ENCODE data around the gene CC2D2A. TPM values are rescaled to one million over a fixed set of nuclear protein-coding genes. Genes with fewer than 3 reads are reported as not detected.

Gene CC2D2A
- total RNA-seq, 2 donors from 2014 or later: 2.6 to 8.3 TPM

DNA sequence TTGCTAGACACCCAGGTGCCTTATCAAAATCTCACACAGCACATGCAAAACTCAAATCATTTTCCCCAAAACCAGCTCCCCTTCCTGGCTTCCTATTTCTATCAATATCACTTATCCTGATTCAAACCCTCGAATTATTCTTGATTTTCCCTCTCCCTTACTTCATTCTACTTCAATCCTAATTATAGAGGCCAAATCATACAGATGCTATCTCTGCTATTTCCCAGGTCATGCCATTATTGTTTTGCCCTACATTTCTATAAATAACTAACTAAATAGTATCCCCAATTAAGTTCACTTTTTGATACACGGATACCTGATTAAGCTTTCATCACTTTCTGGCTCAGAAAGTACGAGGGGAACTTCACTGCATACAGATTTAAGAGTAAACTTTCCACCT is 123.1 kb downstream of the CC2D2A start:
- Histone ChIP-seq H3K9me3 (no peaks in the 10 kb centered on the region), H3K27me3 (no peaks in the 10 kb centered on the region), H3K27ac (no peak overlapping the region), H3K4me1 (no peaks in the 10 kb centered on the region), H3K36me3 (no peaks in the 10 kb centered on the region), H3K4me3 (no peak overlapping the region), H3K9ac (ENCODE audit: low read depth in 2 of 2, low read length in 2 of 2) (no peak overlapping the region)
- TF ChIP-seq, protein P1, sequence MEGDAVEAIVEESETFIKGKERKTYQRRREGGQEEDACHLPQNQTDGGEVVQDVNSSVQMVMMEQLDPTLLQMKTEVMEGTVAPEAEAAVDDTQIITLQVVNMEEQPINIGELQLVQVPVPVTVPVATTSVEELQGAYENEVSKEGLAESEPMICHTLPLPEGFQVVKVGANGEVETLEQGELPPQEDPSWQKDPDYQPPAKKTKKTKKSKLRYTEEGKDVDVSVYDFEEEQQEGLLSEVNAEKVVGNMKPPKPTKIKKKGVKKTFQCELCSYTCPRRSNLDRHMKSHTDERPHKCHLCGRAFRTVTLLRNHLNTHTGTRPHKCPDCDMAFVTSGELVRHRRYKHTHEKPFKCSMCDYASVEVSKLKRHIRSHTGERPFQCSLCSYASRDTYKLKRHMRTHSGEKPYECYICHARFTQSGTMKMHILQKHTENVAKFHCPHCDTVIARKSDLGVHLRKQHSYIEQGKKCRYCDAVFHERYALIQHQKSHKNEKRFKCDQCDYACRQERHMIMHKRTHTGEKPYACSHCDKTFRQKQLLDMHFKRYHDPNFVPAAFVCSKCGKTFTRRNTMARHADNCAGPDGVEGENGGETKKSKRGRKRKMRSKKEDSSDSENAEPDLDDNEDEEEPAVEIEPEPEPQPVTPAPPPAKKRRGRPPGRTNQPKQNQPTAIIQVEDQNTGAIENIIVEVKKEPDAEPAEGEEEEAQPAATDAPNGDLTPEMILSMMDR (IDR thresholded peaks at IDR 0.05): no peak
- intact Hi-C loops (cut with DNase I): no loop called here
- DNase-seq: no peak

DNA sequence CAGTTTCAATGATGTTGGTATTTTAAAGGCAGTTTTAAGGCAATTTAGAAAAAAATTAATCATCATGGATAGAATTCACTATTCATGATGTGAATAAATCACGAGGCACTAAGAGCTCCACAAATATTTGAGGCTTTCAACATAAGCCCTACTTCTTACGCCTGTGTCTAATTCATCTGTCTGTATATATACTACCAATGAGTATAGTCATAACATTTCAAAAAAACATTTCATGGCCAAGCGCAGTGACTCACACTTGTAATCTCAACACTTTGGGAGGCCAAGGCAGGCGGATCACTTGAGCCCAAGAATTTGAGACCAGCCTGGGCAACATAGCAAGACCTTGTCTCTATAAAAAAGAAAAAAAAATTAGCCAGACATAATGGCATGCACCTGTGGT is 129.0 kb downstream of the CC2D2A start:
- no peaks in the 10 kb centered on the region for H3K4me1 ChIP-seq
- no peaks in the 10 kb centered on the region for H3K9me3 ChIP-seq
- no peak overlapping the region for H3K9ac ChIP-seq (ENCODE audit: low read depth in 2 of 2, low read length in 2 of 2)
- H3K27me3 ChIP-seq: no peaks in the 10 kb centered on the region
- H3K4me3 ChIP-seq: no peak overlapping the region
- intact Hi-C loops (cut with DNase I): no loop called here
- TF ChIP-seq, protein P1 (IDR thresholded peaks at IDR 0.05): no peak
- no peak for DNase-seq
- no peak overlapping the region for H3K27ac ChIP-seq
- no peaks in the 10 kb centered on the region for H3K36me3 ChIP-seq

DNA sequence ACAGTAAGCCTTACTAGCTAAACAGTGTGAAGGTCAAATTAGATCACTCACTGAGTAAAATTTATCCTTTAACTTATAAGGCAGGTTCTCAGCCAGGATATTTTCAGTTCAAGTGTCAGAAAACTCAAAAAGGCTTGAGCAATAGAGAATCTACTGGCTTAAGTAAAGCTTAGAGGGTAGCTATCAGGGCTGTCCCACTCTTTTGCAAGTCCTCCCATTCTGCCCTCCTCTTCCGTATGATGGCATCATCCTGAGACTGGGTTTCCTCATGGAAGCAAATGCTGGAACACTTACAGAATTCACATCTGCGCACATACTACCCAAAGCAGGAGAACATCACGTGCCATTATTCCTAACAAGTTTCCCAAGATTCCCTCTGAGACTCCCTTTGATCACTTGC is 130.5 kb downstream of the CC2D2A start:
- H3K27me3 ChIP-seq: no peaks in the 10 kb centered on the region
- no peak for DNase-seq
- H3K9ac ChIP-seq (ENCODE audit: low read depth in 2 of 2, low read length in 2 of 2): no peak overlapping the region
- no peak overlapping the region for H3K4me3 ChIP-seq
- no peak overlapping the region for H3K27ac ChIP-seq
- H3K4me1 ChIP-seq: no peaks in the 10 kb centered on the region
- TF ChIP-seq, protein P1 (IDR thresholded peaks at IDR 0.05): no peak
- H3K36me3 ChIP-seq: no peaks in the 10 kb centered on the region
- H3K9me3 ChIP-seq: no peaks in the 10 kb centered on the region
- intact Hi-C loops (cut with DNase I): no loop called here

DNA sequence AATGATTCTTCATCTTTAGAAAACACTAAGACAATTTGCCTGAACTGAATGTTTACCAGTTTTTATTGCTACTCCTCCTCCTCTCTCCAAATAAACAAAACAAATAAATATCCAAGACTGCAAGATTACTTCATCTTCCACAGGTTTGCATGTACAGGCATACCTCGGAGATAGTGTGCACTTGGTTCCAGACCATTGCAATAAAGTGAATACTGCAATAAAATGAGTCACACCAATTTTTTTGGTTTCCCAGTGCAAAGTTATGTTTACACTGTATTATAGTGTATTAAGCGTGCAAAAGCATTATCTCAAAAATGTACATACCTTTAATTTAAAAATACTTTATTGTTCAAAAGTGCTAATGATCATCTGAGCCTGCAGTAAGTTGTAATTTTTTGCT is 132.2 kb downstream of the CC2D2A start:
- DNase-seq: no peak
- intact Hi-C loops (cut with DNase I): no loop called here
- no peak overlapping the region for H3K9ac ChIP-seq (ENCODE audit: low read depth in 2 of 2, low read length in 2 of 2)
- H3K27me3 ChIP-seq: no peaks in the 10 kb centered on the region
- TF ChIP-seq, protein P1 (IDR thresholded peaks at IDR 0.05): no peak
- H3K9me3 ChIP-seq: no peaks in the 10 kb centered on the region
- no peak overlapping the region for H3K27ac ChIP-seq
- H3K4me1 ChIP-seq: no peaks in the 10 kb centered on the region
- H3K4me3 ChIP-seq: no peak overlapping the region
- H3K36me3 ChIP-seq: no peaks in the 10 kb centered on the region

DNA sequence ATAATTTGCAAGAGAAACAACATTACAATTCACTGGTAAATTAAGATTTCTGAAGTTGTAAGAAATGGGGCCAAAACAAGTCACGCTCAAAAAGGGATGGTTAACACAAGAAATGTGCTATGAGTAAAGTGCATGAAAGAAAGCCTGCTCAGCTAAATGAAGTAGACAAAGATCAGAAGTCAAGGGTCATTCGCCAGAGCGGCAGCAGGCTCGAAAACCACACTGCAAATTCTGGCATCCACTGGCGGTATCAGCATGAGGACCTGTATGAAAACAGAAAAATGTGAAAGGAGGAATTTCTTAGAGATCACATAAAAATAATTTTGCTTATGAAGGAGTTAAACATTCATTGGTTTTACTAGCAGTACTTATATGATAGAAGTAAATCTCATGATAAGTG is 135.9 kb downstream of the CC2D2A start:
- no peak for DNase-seq
- Histone ChIP-seq H3K9me3 (no peaks in the 10 kb centered on the region), H3K4me1 (no peaks in the 10 kb centered on the region), H3K27me3 (no peaks in the 10 kb centered on the region), H3K9ac (ENCODE audit: low read depth in 2 of 2, low read length in 2 of 2) (no peak overlapping the region), H3K27ac (no peak overlapping the region), H3K36me3 (no peaks in the 10 kb centered on the region), H3K4me3 (no peak overlapping the region)
- intact Hi-C loops (cut with DNase I): no loop called here
- TF ChIP-seq, protein P1 (IDR thresholded peaks at IDR 0.05): no peak

DNA sequence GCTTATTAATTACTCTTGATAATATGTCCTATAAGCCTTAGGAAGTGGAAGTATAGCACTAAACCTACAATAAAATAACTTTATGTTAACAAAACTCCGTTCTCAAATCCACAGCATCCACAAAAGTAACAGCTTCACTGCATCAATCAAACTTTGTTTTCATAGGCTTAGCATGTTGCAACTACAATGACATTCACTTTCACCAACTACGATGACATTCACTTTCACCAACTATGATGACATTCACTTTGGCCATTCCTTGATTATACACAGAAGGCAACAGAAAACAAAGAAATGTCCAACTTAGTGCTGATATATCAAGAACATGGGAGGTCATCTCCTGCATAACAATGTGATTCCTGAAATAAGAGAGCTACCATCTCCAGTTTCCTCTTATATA is 141.2 kb downstream of the CC2D2A start:
- Histone ChIP-seq H3K27me3 (no peaks in the 10 kb centered on the region), H3K4me3 (no peak overlapping the region), H3K27ac (no peak overlapping the region)

More for the DNA sequence above, 141.2 kb downstream of the CC2D2A start:
- no peak for DNase-seq
- TF ChIP-seq, protein P1 (IDR thresholded peaks at IDR 0.05): no peak
- Histone ChIP-seq H3K9ac (ENCODE audit: low read depth in 2 of 2, low read length in 2 of 2) (no peak overlapping the region), H3K4me1 (no peaks in the 10 kb centered on the region), H3K9me3 (no peaks in the 10 kb centered on the region), H3K36me3 (no peaks in the 10 kb centered on the region)
- intact Hi-C loops (cut with DNase I): no loop called here
